KG1 (cell line): ENCODE data around the gene MAP2K3.

ENCODE experiments used
- DNase-seq: peaks from one replicate; lab custom pipeline; 2025; lab: John Stamatoyannopoulos, UW

MAP2K3 gene

GRCh38 chr17:21252796-21253645, 31.5 kb upstream of the MAP2K3 start, which contains the start of gene NATD1:
TSS of gene NATD1 (minus strand) at chr17:21253410. CDS start at chr17:21253264, 146 bp downstream.
- no peak for DNase-seq

GRCh38 chr17:21253646-21254441, 30.7 kb upstream of the MAP2K3 start:
- no peak for DNase-seq

- DNase-seq: no peak
These were observed 25.9 kb upstream of the MAP2K3 start for GRCh38 chr17:21258593-21258992.

- DNase-seq: no peak
These were observed 22.1 kb upstream of the MAP2K3 start for GRCh38 chr17:21262259-21262993.

GRCh38 chr17:21263376-21263775, 21.1 kb upstream of the MAP2K3 start:
- no peak for DNase-seq

- no peak for DNase-seq
These were observed 15.8 kb upstream of the MAP2K3 start for GRCh38 chr17:21268596-21269188.

GRCh38 chr17:21269394-21269793, 15.1 kb upstream of the MAP2K3 start:
- no peak for DNase-seq

- no peak for DNase-seq
These were observed 12.9 kb upstream of the MAP2K3 start for GRCh38 chr17:21271454-21272183.

GRCh38 chr17:21272250-21272649, 12.3 kb upstream of the MAP2K3 start:
- no peak for DNase-seq

GRCh38 chr17:21272881-21273792, 11.4 kb upstream of the MAP2K3 start:
- no peak for DNase-seq

- no peak for DNase-seq
These were observed 9.4 kb upstream of the MAP2K3 start for GRCh38 chr17:21275047-21275578.

GRCh38 chr17:21275579-21276263, 8.8 kb upstream of the MAP2K3 start:
- DNase-seq: peak; percentile 29

GRCh38 chr17:21276264-21276588, 8.3 kb upstream of the MAP2K3 start:
- DNase-seq: no peak

GRCh38 chr17:21277332-21277731, 7.2 kb upstream of the MAP2K3 start:
- no peak for DNase-seq

GRCh38 chr17:21278450-21279197, 5.9 kb upstream of the MAP2K3 start:
- no peak for DNase-seq

GRCh38 chr17:21279198-21279535, 5.3 kb upstream of the MAP2K3 start:
- DNase-seq: no peak

- DNase-seq: no peak
These were observed 4.9 kb upstream of the MAP2K3 start for GRCh38 chr17:21279582-21279981.

- DNase-seq: peak; percentile 54
These were observed 4.4 kb upstream of the MAP2K3 start for GRCh38 chr17:21280081-21280518.

- DNase-seq: no peak
These were observed 2.3 kb upstream of the MAP2K3 start for GRCh38 chr17:21282231-21282630.
